Keratinocyte (primary cell): ENCODE measurements around the gene CREG1. TPM values are rescaled to one million over a fixed set of nuclear protein-coding genes. Genes with fewer than 3 reads are reported as not detected.
"Not testable (repeated sequence)": the region's sequence is repeated elsewhere in the genome, so short reads cannot be mapped to it uniquely, and the experiment has no call there.

Experiments
- DNase-seq: peaks from one replicate; pipeline ENCODE4 v3.0.0-alpha.2; 2011; ENCODE audit warnings: low read depth, missing footprints, low spot score
- FAIRE-seq: peaks from 2 replicates; lab custom pipeline; 2011; peaks lifted over from hg19 to GRCh38; lab: Jason Lieb, UNC
- H2AFZ ChIP-seq: 2 replicates; pipeline ENCODE4 v1.6.0; 2012; ENCODE audit warnings: low read length, control low read depth, inconsistent platforms; ENCODE audit not compliant: control insufficient read depth
- H3K27ac ChIP-seq: 2 replicates; pipeline ENCODE4 v1.5.1; 2011; ENCODE audit warnings: low read length; ENCODE audit not compliant: control insufficient read depth, insufficient read depth
- H3K27me3 ChIP-seq: 3 replicates; pipeline ENCODE4 v1.6.0; 2011; ENCODE audit warnings: low read length; ENCODE audit not compliant: control insufficient read depth, insufficient read depth; ENCODE audit errors: extremely low read depth
- H3K36me3 ChIP-seq, 2 experiments: 2 replicates in 1 of 2; 3 replicates in 1 of 2; pipeline ENCODE4 v1.5.1; 2011; ENCODE audit warnings: low read length in 2 of 2, mild to moderate bottlenecking in 1 of 2; ENCODE audit not compliant: control insufficient read depth in 2 of 2, insufficient read depth in 2 of 2; ENCODE audit errors: extremely low read depth in 1 of 2
- H3K4me1 ChIP-seq: 3 replicates; pipeline ENCODE4 v1.5.1; 2011; ENCODE audit warnings: low read length; ENCODE audit not compliant: control insufficient read depth, insufficient read depth; ENCODE audit errors: extremely low read depth
- H3K4me2 ChIP-seq: 3 replicates; pipeline ENCODE4 v1.6.0; 2011; ENCODE audit warnings: low read depth, low read length; ENCODE audit not compliant: control insufficient read depth, insufficient read depth; ENCODE audit errors: extremely low read depth
- H3K4me3 ChIP-seq, 3 experiments: fragments of 200-600 bp in 1 of 3; sonication (generic) in 1 of 3; 2 replicates in 2 of 3; 3 replicates in 1 of 3; pipeline ENCODE4 v1.5.1; 2011 to 2016; ENCODE audit warnings: low read length in 3 of 3, mild to moderate bottlenecking in 3 of 3, control low read depth in 2 of 3, inconsistent platforms in 1 of 3, low read depth in 1 of 3, mixed read lengths in 1 of 3, mixed run types in 1 of 3, moderate library complexity in 1 of 3; ENCODE audit not compliant: control insufficient read depth in 2 of 3, insufficient read depth in 2 of 3; ENCODE audit errors: extremely low read depth in 1 of 3
- H3K79me2 ChIP-seq: 2 replicates; pipeline ENCODE4 v1.6.0; 2012; ENCODE audit warnings: low read length; ENCODE audit not compliant: control insufficient read depth, insufficient read depth
- H3K9ac ChIP-seq: 3 replicates; pipeline ENCODE4 v1.6.0; 2011; ENCODE audit warnings: low read length; ENCODE audit not compliant: control insufficient read depth, insufficient read depth; ENCODE audit errors: extremely low read depth
- H3K9me1 ChIP-seq: 3 replicates; pipeline ENCODE4 v1.6.0; 2011; ENCODE audit warnings: low read length; ENCODE audit not compliant: control insufficient read depth, insufficient read depth; ENCODE audit errors: extremely low read depth
- H3K9me3 ChIP-seq: 2 replicates; pipeline ENCODE4 v1.5.1; 2012; ENCODE audit warnings: low read depth, low read length; ENCODE audit not compliant: control insufficient read depth
- H4K20me1 ChIP-seq: 3 replicates; pipeline ENCODE4 v1.6.0; 2011; ENCODE audit warnings: low read length; ENCODE audit not compliant: control insufficient read depth, insufficient read depth; ENCODE audit errors: extremely low read depth
- EZH2 ChIP-seq: IDR thresholded peaks from one replicate; pipeline ENCODE4 v1.6.1; 2012; ENCODE audit warnings: inconsistent platforms, mild to moderate bottlenecking, low read length, moderate library complexity
- dilution Hi-C: fragments of 300-500 bp; cut with MboI; formaldehyde crosslinking; loops from one replicate; pipeline ENCODE4 v1.7.0; 2020; ENCODE audit warnings: low sequenced_read_pairs; ENCODE audit not compliant: extremely low pct_ligation_motif_present
- polyA plus RNA-seq, 5 experiments: library from polyadenylated mRNA; depleted of rRNA in 3 of 5; stranded (reverse) in 3 of 5; stranded (forward) in 1 of 5; unstranded in 1 of 5; fragments of >200 nt; gene quantifications; 1 replicate in 1 of 5; 2 replicates in 3 of 5; 3 replicates in 1 of 5; pipeline versions ENCODE4 v1.2.1 to v1.2.3, GENCODE V29; 2011 to 2012; ENCODE audit warnings: missing spikeins in 2 of 5, low read depth in 1 of 5, low replicate concordance in 1 of 5
- TF ChIP-seq, protein P1 (sequence below), 3 experiments: IDR thresholded peaks in 1 of 3; conservative IDR thresholded peaks in 1 of 3; optimal IDR thresholded peaks in 1 of 3; 2 replicates in 2 of 3; 3 replicates in 1 of 3; pipeline versions ENCODE3 to v1.5.1; 2011; ENCODE audit warnings: low read length in 3 of 3, mild to moderate bottlenecking in 3 of 3, moderate library complexity in 2 of 3, control low read depth in 1 of 3, inconsistent platforms in 1 of 3; ENCODE audit not compliant: insufficient read depth in 2 of 3; ENCODE audit errors: extremely low read depth in 1 of 3

Gene CREG1
- polyA plus RNA-seq, 1 donor (not counting 4 experiments of a cell fraction or from before 2014, with no cell fraction given): 68.8 TPM

DNA sequence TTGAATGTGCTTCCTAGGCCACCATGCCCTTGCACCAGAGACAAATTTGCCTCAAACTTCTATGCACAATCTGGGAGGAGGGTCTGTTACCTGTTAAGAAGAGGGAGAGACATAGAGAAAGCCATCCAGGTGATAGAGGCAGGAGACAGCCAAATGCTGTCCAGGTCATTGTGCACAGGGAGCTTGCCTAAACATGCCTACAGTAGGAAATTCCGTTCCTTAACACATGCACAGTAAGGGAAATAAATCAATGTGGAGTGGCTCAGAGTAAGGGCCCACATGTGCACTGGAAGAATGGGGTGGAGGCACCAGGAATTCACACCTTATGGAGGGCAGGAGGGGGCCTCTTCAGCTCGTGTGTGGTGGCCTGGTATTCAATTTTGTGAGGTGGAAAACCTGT, 19.5 kb upstream of the CREG1 start:
- no peak overlapping the region for H3K9ac ChIP-seq
- H3K4me3 ChIP-seq: peak overlapping the region in 1 of 3 experiments; percentile 41
- H3K9me1 ChIP-seq: no peaks in the 10 kb centered on the region
- TF ChIP-seq, protein P1, sequence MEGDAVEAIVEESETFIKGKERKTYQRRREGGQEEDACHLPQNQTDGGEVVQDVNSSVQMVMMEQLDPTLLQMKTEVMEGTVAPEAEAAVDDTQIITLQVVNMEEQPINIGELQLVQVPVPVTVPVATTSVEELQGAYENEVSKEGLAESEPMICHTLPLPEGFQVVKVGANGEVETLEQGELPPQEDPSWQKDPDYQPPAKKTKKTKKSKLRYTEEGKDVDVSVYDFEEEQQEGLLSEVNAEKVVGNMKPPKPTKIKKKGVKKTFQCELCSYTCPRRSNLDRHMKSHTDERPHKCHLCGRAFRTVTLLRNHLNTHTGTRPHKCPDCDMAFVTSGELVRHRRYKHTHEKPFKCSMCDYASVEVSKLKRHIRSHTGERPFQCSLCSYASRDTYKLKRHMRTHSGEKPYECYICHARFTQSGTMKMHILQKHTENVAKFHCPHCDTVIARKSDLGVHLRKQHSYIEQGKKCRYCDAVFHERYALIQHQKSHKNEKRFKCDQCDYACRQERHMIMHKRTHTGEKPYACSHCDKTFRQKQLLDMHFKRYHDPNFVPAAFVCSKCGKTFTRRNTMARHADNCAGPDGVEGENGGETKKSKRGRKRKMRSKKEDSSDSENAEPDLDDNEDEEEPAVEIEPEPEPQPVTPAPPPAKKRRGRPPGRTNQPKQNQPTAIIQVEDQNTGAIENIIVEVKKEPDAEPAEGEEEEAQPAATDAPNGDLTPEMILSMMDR (optimal IDR thresholded peaks at IDR 0.05 in 1 of 3, IDR thresholded peaks at IDR 0.05 in 1 of 3, conservative IDR thresholded peaks at IDR 0.05 in 1 of 3; ENCODE audit: extremely low read depth in 1 of 3, insufficient read depth in 2 of 3, low read length in 3 of 3): no peak
- no peak for TF ChIP-seq EZH2
- H3K27me3 ChIP-seq: no peaks in the 10 kb centered on the region
- no peaks in the 10 kb centered on the region for H3K36me3 ChIP-seq
- H3K79me2 ChIP-seq: no peaks in the 10 kb centered on the region
- DNase-seq (no peak), FAIRE-seq (peak; percentile 97)
- H3K4me1 ChIP-seq: peaks cover 11% of the 10 kb centered on the region
- no peaks in the 10 kb centered on the region for H3K9me3 ChIP-seq
- peak overlapping the region; percentile 74 for H3K4me2 ChIP-seq
- peak overlapping the region; percentile 73 for H2AFZ ChIP-seq
- H4K20me1 ChIP-seq: no peaks in the 10 kb centered on the region
- H3K27ac ChIP-seq: peak overlapping the region; percentile 30
- dilution Hi-C loops: no loop called here

DNA sequence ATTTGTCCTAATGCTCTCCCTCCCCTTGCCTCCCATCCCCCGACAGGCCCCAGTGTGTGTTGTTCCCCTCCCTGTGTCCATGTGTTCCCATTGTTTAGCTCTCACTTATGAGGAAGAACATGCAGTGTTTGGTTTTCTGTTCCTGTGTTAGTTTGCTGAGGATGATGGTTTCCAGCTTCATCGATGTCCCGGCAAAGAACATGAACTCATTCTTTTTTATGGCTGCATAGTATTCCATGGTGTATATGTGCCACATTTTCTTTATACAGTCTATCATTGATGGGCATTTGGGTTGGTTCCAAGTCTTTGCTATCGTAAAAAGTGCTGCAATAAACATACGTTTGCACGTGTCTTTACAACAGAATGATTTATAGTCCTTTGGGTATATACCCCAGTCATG, 17.1 kb upstream of the CREG1 start:
- peaks cover 17% of the 10 kb centered on the region for H3K4me1 ChIP-seq
- H3K9me3 ChIP-seq, H3K27ac ChIP-seq, H4K20me1 ChIP-seq, H3K9ac ChIP-seq, H3K27me3 ChIP-seq, dilution Hi-C loops, H2AFZ ChIP-seq, DNase-seq, H3K9me1 ChIP-seq, H3K4me2 ChIP-seq, FAIRE-seq, H3K79me2 ChIP-seq, H3K4me3 ChIP-seq, H3K36me3 ChIP-seq: not testable (repeated sequence)

- TF ChIP-seq EZH2: no peak
- TF ChIP-seq, protein P1 (optimal IDR thresholded peaks at IDR 0.05 in 1 of 3, IDR thresholded peaks at IDR 0.05 in 1 of 3, conservative IDR thresholded peaks at IDR 0.05 in 1 of 3; ENCODE audit: extremely low read depth in 1 of 3, insufficient read depth in 2 of 3, low read length in 3 of 3): no peak
- Histone ChIP-seq H2AFZ (no peak overlapping the region), H4K20me1 (no peaks in the 10 kb centered on the region), H3K36me3 (no peaks in the 10 kb centered on the region), H3K4me1 (peaks cover 17% of the 10 kb centered on the region), H3K9me1 (peaks cover 2% of the 10 kb centered on the region), H3K9me3 (no peaks in the 10 kb centered on the region), H3K4me2 (no peak overlapping the region), H3K4me3 (no peak overlapping the region), H3K9ac (no peak overlapping the region), H3K27me3 (no peaks in the 10 kb centered on the region), H3K79me2 (no peaks in the 10 kb centered on the region), H3K27ac (no peak overlapping the region)
- DNase-seq: no peak
- dilution Hi-C loops: no loop called here
- FAIRE-seq: no peak
Measured at GRCh38 chr1:167567663-167568062, 14.1 kb upstream of the CREG1 start.
